H1 (cell line): Measurements from ENCODE around the gene IL13. TPM values are rescaled to one million over a fixed set of nuclear protein-coding genes. Genes with fewer than 3 reads are reported as not detected.

Experiments
- CHD7 ChIP-seq: fragments of 300-600 bp; sonication (generic); IDR thresholded peaks from 2 replicates; pipeline ENCODE4 v1.7.1; 2012; ENCODE audit warnings: low read length, moderate library complexity, mild to moderate bottlenecking, inconsistent platforms; ENCODE audit not compliant: insufficient replicate concordance
- polyA plus RNA-seq, 7 experiments: library from polyadenylated mRNA; depleted of rRNA in 3 of 7; stranded (reverse) in 5 of 7; unstranded in 2 of 7; fragments of >200 nt in 5 of 7; fragments of 200-250 nt in 2 of 7; gene quantifications; 1 replicate in 5 of 7; 2 replicates in 1 of 7; 4 replicates in 1 of 7; pipeline versions ENCODE4 v1.2.1 to v1.2.3, GENCODE V29; 2011 to 2013; ENCODE audit warnings: missing spikeins in 2 of 7, mixed read lengths in 2 of 7
- total RNA-seq: library from RNA; stranded (reverse); fragmentation: NEBNext Ultra II Directional; extraction: Animal tissue kit (Norgen Biotek cat#: 25700); gene quantifications from 2 replicates; pipeline ENCODE4 v1.2.1, GENCODE V29; 2021

Gene IL13
- total and polyA plus RNA-seq, 2 of the 8 experiments (the other 6 are each of a cell fraction or from before 2014, with no cell fraction given): not detected

- TF ChIP-seq CHD7: no peak
Observed at GRCh38 chr5:132640613-132641012, 17.4 kb upstream of the IL13 start (continued).
